ENCODE results near the gene GAN.

- TF ChIP-seq EP300 (IDR thresholded peaks at IDR 0.05) (no peak), CTCF (IDR thresholded peaks at IDR 0.05) (no peak), POLR2A (IDR thresholded peaks at IDR 0.05; ENCODE audit: low read depth) (no peak), POLR2AphosphoS5 (IDR thresholded peaks at IDR 0.05) (no peak)
Measured at GRCh38 chr16:81421536-81421935, 106.8 kb downstream of the GAN start.

All from esophagus muscularis mucosa (tissue), 4 donors.